HUES64 (cell line): ENCODE measurements around the gene OSGIN1.

Experiments
- H3K27ac ChIP-seq: 2 replicates; pipeline ENCODE4 v1.7.0; 2013; ENCODE audit warnings: low read depth, low read length, inconsistent platforms
- H3K27me3 ChIP-seq: 2 replicates; pipeline ENCODE4 v1.6.1; 2013; ENCODE audit warnings: mild to moderate bottlenecking, low read length; ENCODE audit not compliant: insufficient read depth
- H3K36me3 ChIP-seq: 2 replicates; pipeline ENCODE4 v1.6.1; 2013; ENCODE audit warnings: mild to moderate bottlenecking, low read length; ENCODE audit not compliant: insufficient read depth
- H3K4me1 ChIP-seq: 2 replicates; pipeline ENCODE4 v1.6.1; 2013; ENCODE audit warnings: mild to moderate bottlenecking, low read length, moderate library complexity; ENCODE audit not compliant: insufficient read depth
- H3K4me3 ChIP-seq: 2 replicates; pipeline ENCODE4 v1.5.1; 2013; ENCODE audit warnings: mild to moderate bottlenecking, low read length, moderate library complexity
- H3K9ac ChIP-seq: 2 replicates; pipeline ENCODE4 v1.6.1; 2013; ENCODE audit warnings: mild to moderate bottlenecking, low read depth, low read length
- H3K9me3 ChIP-seq: 2 replicates; pipeline ENCODE4 v1.6.1; 2013; ENCODE audit warnings: low read depth, low read length; ENCODE audit not compliant: insufficient read depth
- WGBS: fragments of 150-250, 120-280 bp; methylation state at CpG from one replicate; pipeline ENCODE4 v1.1.7; 2013; ENCODE audit warnings: missing lambda C conversion rate; 5-methylcytosine and 5-hydroxymethylcytosine counted together

The OSGIN1 gene

DNA sequence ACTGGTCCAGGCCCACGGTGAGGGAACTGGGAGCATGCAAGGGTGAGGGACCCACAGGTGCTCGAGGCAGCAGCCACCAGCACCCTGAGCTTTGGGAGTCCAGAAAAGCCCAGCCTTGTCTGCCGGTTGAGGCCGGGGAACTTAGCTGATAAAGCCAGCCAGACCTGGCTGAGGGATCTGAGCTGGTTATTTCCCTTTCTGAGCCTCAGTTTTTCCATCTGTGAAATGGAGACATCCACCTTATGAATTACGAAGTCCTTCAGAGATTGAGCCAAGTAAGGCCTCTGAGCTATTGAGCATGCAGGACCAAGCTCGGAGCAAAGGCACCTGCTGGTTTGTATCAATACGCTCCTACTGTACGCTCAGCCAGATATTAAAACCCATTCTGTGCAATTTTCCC lies 28.8 kb downstream of the OSGIN1 start:
- Histone ChIP-seq H3K36me3 (no peaks in the 10 kb centered on the region; the same call in 1 of the 2 replicates), H3K27ac (no peak overlapping the region), H3K4me3 (no peak overlapping the region), H3K4me1 (no peaks in the 10 kb centered on the region), H3K9ac (no peak overlapping the region), H3K27me3 (no peaks in the 10 kb centered on the region), H3K9me3 (peaks cover 15% of the 10 kb centered on the region)
- 95% methylated on average over 8 of the region's 8 CpGs for WGBS

GRCh38 chr16:83983491-83983890 lies 30.5 kb downstream of the OSGIN1 start:
- no peak overlapping the region for H3K9ac ChIP-seq
- no CpG with 5 or more reads among the region's 4 CpGs for WGBS
- peaks cover 7% of the 10 kb centered on the region for H3K9me3 ChIP-seq
- H3K36me3 ChIP-seq: no peaks in the 10 kb centered on the region
- H3K4me1 ChIP-seq: no peaks in the 10 kb centered on the region
- H3K27ac ChIP-seq: no peak overlapping the region
- no peak overlapping the region for H3K4me3 ChIP-seq
- no peaks in the 10 kb centered on the region for H3K27me3 ChIP-seq

- Histone ChIP-seq H3K9me3 (no peaks in the 10 kb centered on the region), H3K36me3 (no peaks in the 10 kb centered on the region), H3K9ac (no peak overlapping the region), H3K27ac (no peak overlapping the region), H3K4me1 (no peaks in the 10 kb centered on the region; the same call in 1 of the 2 replicates), H3K27me3 (no peaks in the 10 kb centered on the region), H3K4me3 (no peak overlapping the region)
- 92% methylated on average over 7 of the region's 8 CpGs for WGBS
These were observed 36.3 kb downstream of the OSGIN1 start for GRCh38 chr16:83989300-83989699.

GRCh38 chr16:83990492-83990891 lies 37.5 kb downstream of the OSGIN1 start:
- Histone ChIP-seq H3K4me1 (no peaks in the 10 kb centered on the region; the same call in 1 of the 2 replicates), H3K9ac (no peak overlapping the region), H3K27ac (no peak overlapping the region), H3K9me3 (no peaks in the 10 kb centered on the region), H3K27me3 (no peaks in the 10 kb centered on the region), H3K36me3 (no peaks in the 10 kb centered on the region), H3K4me3 (no peak overlapping the region)
- WGBS: 93% methylated on average over 11 of the region's 11 CpGs

GRCh38 chr16:83992624-83993023 lies 39.6 kb downstream of the OSGIN1 start:
- no peak overlapping the region for H3K4me3 ChIP-seq
- no peaks in the 10 kb centered on the region for H3K27me3 ChIP-seq
- H3K9me3 ChIP-seq: no peaks in the 10 kb centered on the region
- 82% methylated on average over 6 of the region's 6 CpGs for WGBS
- no peak overlapping the region for H3K9ac ChIP-seq
- no peaks in the 10 kb centered on the region for H3K36me3 ChIP-seq
- H3K4me1 ChIP-seq: no peaks in the 10 kb centered on the region; the same call in 1 of the 2 replicates
- no peak overlapping the region for H3K27ac ChIP-seq

DNA sequence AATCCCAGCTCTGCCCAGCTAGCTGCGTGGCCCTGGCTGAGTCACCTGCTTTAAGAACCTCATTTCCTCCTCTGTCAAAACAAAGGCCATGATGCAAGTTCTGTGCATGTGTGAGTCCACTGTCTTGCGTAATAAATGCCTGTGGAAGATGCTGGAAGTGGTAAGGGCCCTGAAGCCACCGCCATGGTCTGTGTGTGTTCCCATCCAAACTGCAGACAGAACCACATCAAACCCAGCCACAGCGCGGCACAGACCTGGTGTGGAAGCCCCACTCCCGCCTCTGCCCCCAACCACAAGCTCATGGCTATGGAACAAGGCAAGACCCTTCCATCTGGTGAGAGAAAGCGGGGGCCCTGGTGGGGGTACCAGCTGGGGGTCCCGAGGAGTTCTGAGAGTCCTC lies 41.0 kb downstream of the OSGIN1 start:
- Histone ChIP-seq H3K4me3 (no peak overlapping the region), H3K4me1 (no peaks in the 10 kb centered on the region; the same call in 1 of the 2 replicates), H3K36me3 (no peaks in the 10 kb centered on the region), H3K27ac (no peak overlapping the region), H3K27me3 (no peaks in the 10 kb centered on the region), H3K9ac (no peak overlapping the region), H3K9me3 (no peaks in the 10 kb centered on the region)
- 93% methylated on average over 8 of the region's 8 CpGs for whole genome bisulfite sequencing

DNA sequence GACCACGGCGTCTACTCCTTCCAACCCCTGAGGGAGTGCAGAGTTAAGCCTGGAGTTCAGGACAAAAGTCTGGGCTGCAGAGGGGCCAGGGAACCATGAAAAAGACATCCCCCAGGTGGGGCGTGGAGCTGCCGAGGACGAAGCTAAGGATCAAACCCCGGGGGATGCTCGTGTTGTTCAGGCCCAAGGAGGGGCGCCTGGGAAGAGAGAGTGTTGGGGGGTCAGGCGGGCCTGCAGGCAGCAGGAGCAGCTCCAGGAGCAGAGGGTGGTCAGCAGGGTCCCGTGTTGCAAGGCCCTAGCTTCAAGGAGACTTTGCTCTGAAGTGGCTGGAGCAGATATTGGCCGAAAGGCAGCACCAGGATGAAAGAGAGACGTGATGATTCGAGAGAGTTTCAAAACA lies 41.7 kb downstream of the OSGIN1 start:
- Histone ChIP-seq H3K27me3 (no peaks in the 10 kb centered on the region), H3K36me3 (no peaks in the 10 kb centered on the region), H3K4me3 (no peak overlapping the region), H3K4me1 (no peaks in the 10 kb centered on the region), H3K27ac (no peak overlapping the region), H3K9ac (no peak overlapping the region), H3K9me3 (no peaks in the 10 kb centered on the region)
- WGBS: 91% methylated on average over 13 of the region's 13 CpGs

GRCh38 chr16:83995754-83996153 lies 42.7 kb downstream of the OSGIN1 start:
- WGBS: 59% methylated on average over 21 of the region's 21 CpGs
- H3K36me3 ChIP-seq: no peaks in the 10 kb centered on the region
- H3K4me3 ChIP-seq: no peak overlapping the region

GRCh38 chr16:83996481-83997252 lies 43.6 kb downstream of the OSGIN1 start:
- Histone ChIP-seq H3K4me1 (no peaks in the 10 kb centered on the region), H3K9me3 (no peaks in the 10 kb centered on the region), H3K36me3 (no peaks in the 10 kb centered on the region), H3K9ac (no peak overlapping the region), H3K27me3 (no peaks in the 10 kb centered on the region), H3K27ac (no peak overlapping the region), H3K4me3 (no peak overlapping the region)
- 89% methylated on average over 15 of the region's 15 CpGs for WGBS

More at GRCh38 chr16:83995754-83996153, 42.7 kb downstream of the OSGIN1 start:
- Histone ChIP-seq H3K4me1 (no peaks in the 10 kb centered on the region), H3K27me3 (no peaks in the 10 kb centered on the region), H3K9ac (no peak overlapping the region), H3K9me3 (no peaks in the 10 kb centered on the region), H3K27ac (no peak overlapping the region)

GRCh38 chr16:83998091-83998490 lies 45.1 kb downstream of the OSGIN1 start:
- Histone ChIP-seq H3K36me3 (no peaks in the 10 kb centered on the region), H3K4me3 (no peak overlapping the region), H3K27ac (no peak overlapping the region), H3K9me3 (no peaks in the 10 kb centered on the region), H3K9ac (no peak overlapping the region), H3K4me1 (no peaks in the 10 kb centered on the region), H3K27me3 (no peaks in the 10 kb centered on the region)
- WGBS: 87% methylated on average over 13 of the region's 13 CpGs

DNA sequence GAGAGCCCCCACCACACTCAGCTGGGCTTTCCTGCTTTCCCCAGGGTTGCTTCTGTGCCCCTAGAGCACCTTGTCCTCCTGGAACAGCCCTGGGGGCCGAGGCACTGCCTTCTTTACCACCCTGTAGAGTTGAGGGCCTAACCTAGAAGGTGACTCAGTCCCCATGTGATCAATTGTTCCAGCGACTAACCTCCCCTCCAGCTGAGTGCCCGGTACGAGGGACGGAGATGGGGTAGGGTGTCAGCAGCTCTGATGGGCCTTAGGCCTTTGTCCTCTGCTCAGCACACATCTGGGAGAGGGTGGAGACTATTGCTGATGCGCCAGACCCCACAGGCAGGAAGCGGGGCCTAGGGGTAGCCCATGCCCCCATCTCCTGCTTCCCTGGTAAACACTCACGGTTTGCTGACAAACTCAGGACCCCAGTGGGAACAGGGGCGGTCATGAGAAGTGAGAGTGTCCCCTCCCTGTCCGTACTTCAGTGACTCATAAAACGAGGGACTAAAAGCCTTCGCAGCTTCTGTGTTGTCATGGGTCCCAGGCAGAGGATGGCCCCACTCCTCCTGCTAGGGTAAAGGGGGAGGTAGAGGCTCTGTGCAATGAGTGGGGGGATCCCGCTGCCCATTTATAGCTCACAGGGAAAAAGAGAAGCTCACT lies 48.1 kb downstream of the OSGIN1 start:
- Histone ChIP-seq H3K36me3 (no peaks in the 10 kb centered on the region), H3K4me1 (no peaks in the 10 kb centered on the region), H3K9ac (no peak overlapping the region), H3K27me3 (no peaks in the 10 kb centered on the region), H3K9me3 (no peaks in the 10 kb centered on the region), H3K27ac (no peak overlapping the region), H3K4me3 (no peak overlapping the region)
- WGBS: 70% methylated on average over 13 of the region's 13 CpGs
